Suprapubic skin (tissue), 4 donors: ENCODE data around the gene TNFAIP3.

Experiments
- POLR2A ChIP-seq, 2 donors: fragments of 450-650 bp; IDR thresholded peaks; one replicate each; pipeline ENCODE4 v1.6.1; 2017; ENCODE audit warnings: antibody characterized with exemption in 2 of 2, mild to moderate bottlenecking in 2 of 2, moderate library complexity in 2 of 2
- POLR2AphosphoS5 ChIP-seq, 3 donors: sonication (generic); formaldehyde crosslinking; IDR thresholded peaks; one replicate each; pipeline ENCODE4 v1.6.1; 2017; ENCODE audit warnings: antibody characterized with exemption in 3 of 3
- TF ChIP-seq, protein P1 (sequence below), 2 donors: fragments of 200-600 bp in 1 of 2; fragments of 450-650 bp in 1 of 2; sonication (generic) in 1 of 2; IDR thresholded peaks; one replicate each; pipeline ENCODE4 v1.5.1; 2016 to 2019; ENCODE audit warnings: antibody characterized with exemption in 2 of 2, mild to moderate bottlenecking in 1 of 2, moderate library complexity in 1 of 2

DNA sequence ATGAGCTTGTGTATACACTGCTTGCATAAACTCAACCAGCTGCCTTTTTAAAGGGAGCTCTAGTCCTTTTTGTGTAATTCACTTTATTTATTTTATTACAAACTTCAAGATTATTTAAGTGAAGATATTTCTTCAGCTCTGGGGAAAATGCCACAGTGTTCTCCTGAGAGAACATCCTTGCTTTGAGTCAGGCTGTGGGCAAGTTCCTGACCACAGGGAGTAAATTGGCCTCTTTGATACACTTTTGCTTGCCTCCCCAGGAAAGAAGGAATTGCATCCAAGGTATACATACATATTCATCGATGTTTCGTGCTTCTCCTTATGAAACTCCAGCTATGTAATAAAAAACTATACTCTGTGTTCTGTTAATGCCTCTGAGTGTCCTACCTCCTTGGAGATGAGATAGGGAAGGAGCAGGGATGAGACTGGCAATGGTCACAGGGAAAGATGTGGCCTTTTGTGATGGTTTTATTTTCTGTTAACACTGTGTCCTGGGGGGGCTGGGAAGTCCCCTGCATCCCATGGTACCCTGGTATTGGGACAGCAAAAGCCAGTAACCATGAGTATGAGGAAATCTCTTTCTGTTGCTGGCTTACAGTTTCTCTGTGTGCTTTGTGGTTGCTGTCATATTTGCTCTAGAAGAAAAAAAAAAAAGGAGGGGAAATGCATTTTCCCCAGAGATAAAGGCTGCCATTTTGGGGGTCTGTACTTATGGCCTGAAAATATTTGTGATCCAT lies 15.3 kb downstream of the TNFAIP3 start:
- no peak for TF ChIP-seq POLR2AphosphoS5 (IDR thresholded peaks at IDR 0.05)
- TF ChIP-seq, protein P1, sequence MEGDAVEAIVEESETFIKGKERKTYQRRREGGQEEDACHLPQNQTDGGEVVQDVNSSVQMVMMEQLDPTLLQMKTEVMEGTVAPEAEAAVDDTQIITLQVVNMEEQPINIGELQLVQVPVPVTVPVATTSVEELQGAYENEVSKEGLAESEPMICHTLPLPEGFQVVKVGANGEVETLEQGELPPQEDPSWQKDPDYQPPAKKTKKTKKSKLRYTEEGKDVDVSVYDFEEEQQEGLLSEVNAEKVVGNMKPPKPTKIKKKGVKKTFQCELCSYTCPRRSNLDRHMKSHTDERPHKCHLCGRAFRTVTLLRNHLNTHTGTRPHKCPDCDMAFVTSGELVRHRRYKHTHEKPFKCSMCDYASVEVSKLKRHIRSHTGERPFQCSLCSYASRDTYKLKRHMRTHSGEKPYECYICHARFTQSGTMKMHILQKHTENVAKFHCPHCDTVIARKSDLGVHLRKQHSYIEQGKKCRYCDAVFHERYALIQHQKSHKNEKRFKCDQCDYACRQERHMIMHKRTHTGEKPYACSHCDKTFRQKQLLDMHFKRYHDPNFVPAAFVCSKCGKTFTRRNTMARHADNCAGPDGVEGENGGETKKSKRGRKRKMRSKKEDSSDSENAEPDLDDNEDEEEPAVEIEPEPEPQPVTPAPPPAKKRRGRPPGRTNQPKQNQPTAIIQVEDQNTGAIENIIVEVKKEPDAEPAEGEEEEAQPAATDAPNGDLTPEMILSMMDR (IDR thresholded peaks at IDR 0.05) = no peak
- TF ChIP-seq POLR2A (IDR thresholded peaks at IDR 0.05) = no peak
